ENCODE measurements around the gene WDR90. TPM values are rescaled to one million over a fixed set of nuclear protein-coding genes. Genes with fewer than 3 reads are reported as not detected.

Gene WDR90
- total and polyA plus RNA-seq, 2 experiments from 2014 or later = 8.2 to 16.5 TPM

DNA sequence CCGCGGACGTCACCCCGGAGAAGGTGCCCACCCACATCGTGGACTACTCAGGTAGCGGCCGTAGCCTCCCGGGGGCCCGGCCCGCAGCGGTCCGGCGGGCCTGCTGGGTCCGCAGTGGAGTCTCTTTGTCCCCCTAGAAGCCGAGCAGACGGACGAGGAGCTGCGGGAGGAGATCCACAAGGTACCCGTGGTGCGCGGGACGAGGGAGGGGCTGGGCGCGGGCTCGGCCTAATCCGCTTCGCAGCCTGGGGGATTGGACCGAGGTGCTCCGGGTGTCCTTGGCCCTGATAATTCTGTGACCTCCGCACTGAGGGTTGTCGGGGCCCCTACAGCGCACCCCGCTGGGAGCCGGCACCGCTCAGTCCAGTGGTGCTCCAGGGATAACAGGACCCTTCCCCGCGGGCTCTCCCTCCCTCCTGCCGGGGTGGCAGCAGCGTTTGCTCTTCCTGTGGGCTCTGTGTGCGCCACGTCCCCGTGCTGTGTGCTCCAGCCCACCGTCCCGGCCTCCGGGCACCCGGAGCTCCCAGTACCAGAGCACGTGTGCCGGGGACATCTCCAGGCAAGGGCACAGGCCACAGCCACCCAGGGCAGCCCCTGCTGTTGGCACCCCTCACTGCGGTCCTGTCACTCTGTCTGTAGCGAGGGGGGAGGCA is 19.5 kb downstream of the WDR90 start:
- H3F3A ChIP-seq (ENCODE audit: insufficient read depth) = no peaks in the 10 kb centered on the region
- no peaks in the 10 kb centered on the region for H4K20me1 ChIP-seq (ENCODE audit: insufficient read depth)
- peak; percentile 56 for DNase-seq
- H3K27ac ChIP-seq = peak overlapping the region; percentile 49
- peaks cover 24% of the 10 kb centered on the region for H3K79me2 ChIP-seq (ENCODE audit: insufficient read depth)
- H2AFZ ChIP-seq = peak overlapping the region; percentile 65; the same call in 1 of the 2 replicates
- H3K4me2 ChIP-seq (ENCODE audit: unreplicated experiment) = peak overlapping the region; percentile 89
- H3K9me3 ChIP-seq (ENCODE audit: low read depth) = no peaks in the 10 kb centered on the region
- H3K9ac ChIP-seq = peak overlapping the region; percentile 97
- no peaks in the 10 kb centered on the region for H3K27me3 ChIP-seq (replicated peaks; ENCODE audit: insufficient read depth)
- no peaks in the 10 kb centered on the region for H3K36me3 ChIP-seq (ENCODE audit: low read depth)
- no peak for TF ChIP-seq EZH2phosphoT487 (IDR thresholded peaks at IDR 0.05; ENCODE audit: insufficient read depth, low read depth)
- no peak for TF ChIP-seq EZH2 (IDR thresholded peaks at IDR 0.05; ENCODE audit: insufficient read depth, poor library complexity, severe bottlenecking)
- in situ Hi-C loops (cut with MboI) = no loop called here
- H3K4me3 ChIP-seq = peak overlapping the region; percentile 95
- 6 to 7% methylated on average over 46 of the region's 50 CpGs for WGBS, 2 experiments (ENCODE audit: low coverage in 1 of 2, low lambda C conversion rate in 2 of 2, missing lambda C conversion rate in 2 of 2)
- no peaks in the 10 kb centered on the region for H3K9me2 ChIP-seq (ENCODE audit: insufficient read depth)
- no peaks in the 10 kb centered on the region; the same call in 1 of the 2 replicates for H3K4me1 ChIP-seq (ENCODE audit: insufficient read depth)

DNA sequence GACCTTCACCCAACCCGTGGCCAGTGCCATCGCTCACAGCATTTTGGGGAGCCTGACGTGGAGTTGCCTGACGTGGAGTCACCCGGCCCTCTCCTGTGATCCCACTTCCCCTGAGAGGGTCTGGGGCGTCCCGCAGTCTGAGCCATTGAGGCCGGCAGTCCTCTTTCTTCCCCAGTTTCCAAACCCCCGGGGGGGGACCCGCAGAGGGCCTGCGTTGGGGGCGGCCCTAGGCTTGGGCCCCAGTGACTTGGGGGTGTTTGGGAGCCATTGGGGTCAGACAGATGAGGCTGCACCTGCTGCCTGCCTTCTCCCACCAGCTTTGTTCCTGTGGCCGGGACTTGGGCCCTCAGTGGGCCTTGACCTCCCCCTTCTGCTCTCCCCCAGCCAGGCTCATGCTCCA is 20.5 kb downstream of the WDR90 start:
- Histone ChIP-seq H3K27me3 (replicated peaks; ENCODE audit: insufficient read depth) (no peaks in the 10 kb centered on the region), H3F3A (ENCODE audit: insufficient read depth) (no peaks in the 10 kb centered on the region), H2AFZ (no peak overlapping the region), H3K9me2 (ENCODE audit: insufficient read depth) (no peaks in the 10 kb centered on the region), H3K4me3 (no peak overlapping the region), H3K9ac (0 out of 2 replicates have a peak overlapping the region, but pooled peaks have one; percentile 97), H3K79me2 (ENCODE audit: insufficient read depth) (peaks cover 24% of the 10 kb centered on the region), H3K9me3 (ENCODE audit: low read depth) (no peaks in the 10 kb centered on the region), H3K27ac (no peak overlapping the region), H3K4me2 (ENCODE audit: unreplicated experiment) (no peak overlapping the region), H4K20me1 (ENCODE audit: insufficient read depth) (no peaks in the 10 kb centered on the region), H3K36me3 (ENCODE audit: low read depth) (no peaks in the 10 kb centered on the region), H3K4me1 (ENCODE audit: insufficient read depth) (no peaks in the 10 kb centered on the region; the same call in 1 of the 2 replicates)
- no peak for DNase-seq
- TF ChIP-seq EZH2phosphoT487 (IDR thresholded peaks at IDR 0.05; ENCODE audit: insufficient read depth, low read depth) = no peak
- TF ChIP-seq EZH2 (IDR thresholded peaks at IDR 0.05; ENCODE audit: insufficient read depth, poor library complexity, severe bottlenecking) = no peak
- WGBS, 2 experiments (ENCODE audit: low coverage in 1 of 2, low lambda C conversion rate in 2 of 2, missing lambda C conversion rate in 2 of 2) = 92 to 98% methylated on average over 12 to 13 of the region's 13 CpGs
- in situ Hi-C loops (cut with MboI) = no loop called here

DNA sequence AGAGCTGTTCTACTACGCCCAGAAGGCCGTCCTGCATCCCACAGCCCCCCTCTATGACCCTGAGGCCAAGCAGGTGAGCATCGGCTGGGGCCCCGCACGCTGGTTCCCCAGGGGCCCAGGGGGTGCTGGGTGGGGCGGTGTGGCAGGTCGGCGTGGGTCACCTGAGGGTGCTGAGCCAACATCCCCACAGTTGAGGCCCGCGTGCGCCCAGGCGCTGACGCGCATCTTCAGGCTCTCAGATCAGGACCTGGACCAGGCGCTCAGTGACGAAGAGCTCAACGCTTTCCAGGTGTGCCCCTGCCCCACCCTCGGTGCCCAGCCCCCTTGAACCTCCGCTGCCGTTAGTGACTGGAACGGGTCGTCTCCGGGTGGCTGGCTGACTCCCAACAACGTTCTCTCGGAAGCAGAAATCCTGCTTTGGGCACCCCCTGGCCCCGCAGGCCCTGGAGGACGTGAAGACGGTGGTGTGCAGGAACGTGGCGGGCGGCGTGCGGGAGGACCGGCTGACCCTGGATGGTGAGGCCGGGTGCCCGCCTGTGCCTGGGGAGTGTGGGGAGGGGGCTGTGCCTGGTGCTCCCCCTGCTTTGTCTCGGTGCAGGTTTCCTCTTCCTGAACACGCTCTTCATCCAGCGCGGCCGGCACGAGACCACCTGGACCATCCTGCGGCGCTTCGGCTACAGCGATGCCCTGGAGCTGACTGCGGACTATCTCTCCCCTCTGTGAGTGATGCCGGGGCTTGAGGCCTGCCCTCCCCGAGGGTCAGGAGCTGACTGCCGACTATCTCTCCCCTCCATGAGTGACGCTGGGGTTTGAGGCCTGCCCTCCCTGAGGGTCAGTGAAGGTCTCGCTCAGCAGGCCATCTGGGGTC is 21.6 kb downstream of the WDR90 start:
- no peaks in the 10 kb centered on the region for H4K20me1 ChIP-seq (ENCODE audit: insufficient read depth)
- TF ChIP-seq EZH2phosphoT487 (IDR thresholded peaks at IDR 0.05; ENCODE audit: insufficient read depth, low read depth) = no peak
- no peak for TF ChIP-seq EZH2 (IDR thresholded peaks at IDR 0.05; ENCODE audit: insufficient read depth, poor library complexity, severe bottlenecking)

DNA sequence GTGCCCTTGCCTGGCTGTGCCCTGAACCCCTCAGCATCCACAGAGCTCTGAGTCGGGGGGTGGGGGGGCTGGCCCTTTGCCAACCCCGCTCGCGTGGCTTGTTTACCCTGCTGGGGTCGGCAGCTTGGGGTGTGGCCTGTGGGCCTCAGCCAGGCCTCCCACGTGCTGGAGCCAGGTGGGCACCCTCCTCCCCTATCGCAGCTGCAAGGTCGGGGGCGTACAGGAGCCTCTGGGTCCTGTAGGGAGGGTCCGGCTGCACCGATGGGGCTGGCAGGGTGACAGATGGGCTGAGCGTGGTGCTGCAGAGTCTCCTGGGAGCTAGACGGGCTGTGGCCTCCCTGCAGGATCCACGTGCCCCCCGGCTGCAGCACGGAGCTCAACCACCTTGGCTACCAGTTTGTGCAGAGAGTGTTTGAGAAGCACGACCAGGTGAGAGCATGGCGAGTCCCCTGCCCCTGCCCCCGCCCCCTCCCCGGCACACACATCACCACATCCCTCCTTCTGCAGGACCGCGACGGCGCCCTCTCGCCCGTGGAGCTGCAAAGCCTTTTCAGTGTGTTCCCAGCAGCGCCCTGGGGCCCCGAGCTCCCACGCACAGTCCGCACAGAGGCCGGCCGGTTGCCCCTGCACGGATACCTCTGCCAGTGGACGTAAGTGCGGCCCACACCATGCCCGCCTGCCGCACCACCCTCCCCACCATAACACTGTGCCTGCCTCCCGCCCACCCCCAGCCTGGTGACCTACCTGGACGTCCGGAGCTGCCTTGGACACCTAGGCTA is 22.4 kb downstream of the WDR90 start:
- Histone ChIP-seq H4K20me1 (ENCODE audit: insufficient read depth) (no peaks in the 10 kb centered on the region), H3K27ac (no peak overlapping the region), H3K4me3 (no peak overlapping the region), H3K27me3 (replicated peaks; ENCODE audit: insufficient read depth) (no peaks in the 10 kb centered on the region), H3K79me2 (ENCODE audit: insufficient read depth) (peaks cover 24% of the 10 kb centered on the region), H2AFZ (no peak overlapping the region), H3K9me3 (ENCODE audit: low read depth) (no peaks in the 10 kb centered on the region), H3K9me2 (ENCODE audit: insufficient read depth) (no peaks in the 10 kb centered on the region), H3K36me3 (ENCODE audit: low read depth) (no peaks in the 10 kb centered on the region), H3F3A (ENCODE audit: insufficient read depth) (no peaks in the 10 kb centered on the region), H3K4me2 (ENCODE audit: unreplicated experiment) (no peak overlapping the region), H3K4me1 (ENCODE audit: insufficient read depth) (no peaks in the 10 kb centered on the region; the same call in 1 of the 2 replicates), H3K9ac (no peak overlapping the region)
- WGBS, 2 experiments (ENCODE audit: low coverage in 1 of 2, low lambda C conversion rate in 2 of 2, missing lambda C conversion rate in 2 of 2) = 89 to 90% methylated on average over 14 to 36 of the region's 40 CpGs
- TF ChIP-seq EZH2 (IDR thresholded peaks at IDR 0.05; ENCODE audit: insufficient read depth, poor library complexity, severe bottlenecking) = no peak
- TF ChIP-seq EZH2phosphoT487 (IDR thresholded peaks at IDR 0.05; ENCODE audit: insufficient read depth, low read depth) = no peak
- in situ Hi-C loops (cut with MboI) = no loop called here
- no peak for DNase-seq

More for the DNA sequence above, 21.6 kb downstream of the WDR90 start:
- Histone ChIP-seq H3K36me3 (ENCODE audit: low read depth) (no peaks in the 10 kb centered on the region), H3K9me2 (ENCODE audit: insufficient read depth) (no peaks in the 10 kb centered on the region), H3K27me3 (replicated peaks; ENCODE audit: insufficient read depth) (no peaks in the 10 kb centered on the region), H3K9me3 (ENCODE audit: low read depth) (no peaks in the 10 kb centered on the region), H3F3A (ENCODE audit: insufficient read depth) (no peaks in the 10 kb centered on the region), H3K4me2 (ENCODE audit: unreplicated experiment) (no peak overlapping the region), H3K79me2 (ENCODE audit: insufficient read depth) (peaks cover 24% of the 10 kb centered on the region), H2AFZ (no peak overlapping the region), H3K27ac (no peak overlapping the region), H3K4me3 (no peak overlapping the region), H3K4me1 (ENCODE audit: insufficient read depth) (no peaks in the 10 kb centered on the region; the same call in 1 of the 2 replicates), H3K9ac (no peak overlapping the region)
- in situ Hi-C loops (cut with MboI) = no loop called here
- WGBS, 2 experiments (ENCODE audit: low coverage in 1 of 2, low lambda C conversion rate in 2 of 2, missing lambda C conversion rate in 2 of 2) = 89 to 92% methylated on average over 40 to 52 of the region's 52 CpGs
- no peak for DNase-seq

Data from GM23248 (cell line).